Mononuclear cell (primary cell): Measurements from ENCODE around the gene PRELP. TPM values are rescaled to one million over a fixed set of nuclear protein-coding genes. Genes with fewer than 3 reads are reported as not detected.
"Not testable (repeated sequence)": the region's sequence is repeated elsewhere in the genome, so short reads cannot be mapped to it uniquely, and the experiment has no call there.

Source experiments
- H3K27me3 ChIP-seq: 2 replicates; pipeline ENCODE4 v1.6.0; 2011; ENCODE audit warnings: low read length, control low read depth; ENCODE audit not compliant: insufficient read depth
- H3K4me1 ChIP-seq: 2 replicates; pipeline ENCODE4 v1.5.1; 2011; ENCODE audit warnings: mild to moderate bottlenecking, low read length, control low read depth; ENCODE audit not compliant: insufficient read depth
- H3K4me3 ChIP-seq: 2 replicates; pipeline ENCODE4 v1.5.1; 2011; ENCODE audit warnings: mild to moderate bottlenecking, low read length, moderate library complexity
- H3K9me3 ChIP-seq: 2 replicates; pipeline ENCODE4 v1.5.1; 2011; ENCODE audit warnings: low read depth, mild to moderate bottlenecking, control low read depth, low read length
- total RNA-seq: library from RNA; depleted of rRNA; stranded (reverse); fragments of >200 nt; gene quantifications from one replicate; pipeline ENCODE4 v1.2.3, GENCODE V29; 2012

The PRELP gene
- total RNA-seq, 1 donor: not detected

DNA sequence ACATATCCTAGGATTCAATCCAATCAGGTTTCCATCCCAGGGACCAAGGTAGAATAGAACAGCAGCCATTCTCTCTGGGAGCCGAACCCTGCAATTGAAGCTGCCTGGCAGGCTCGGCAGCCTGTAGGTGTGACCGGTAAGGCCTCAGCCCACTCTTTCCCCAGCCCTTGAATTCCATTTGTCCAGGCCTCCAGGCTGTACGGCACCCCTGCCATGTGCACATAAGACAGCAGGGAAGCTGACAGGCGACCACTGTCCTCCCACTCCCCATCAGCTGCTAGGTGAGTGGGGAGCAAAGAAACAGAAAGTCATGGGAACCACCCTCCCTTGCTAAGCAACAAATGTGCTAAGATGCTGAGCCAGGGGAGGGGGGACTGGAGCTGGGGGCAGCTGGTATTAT, 41.3 kb downstream of the PRELP start:
- peaks cover 23% of the 10 kb centered on the region for H3K4me1 ChIP-seq
- no peaks in the 10 kb centered on the region for H3K27me3 ChIP-seq
- no peaks in the 10 kb centered on the region for H3K9me3 ChIP-seq
- H3K4me3 ChIP-seq: no peak overlapping the region

DNA sequence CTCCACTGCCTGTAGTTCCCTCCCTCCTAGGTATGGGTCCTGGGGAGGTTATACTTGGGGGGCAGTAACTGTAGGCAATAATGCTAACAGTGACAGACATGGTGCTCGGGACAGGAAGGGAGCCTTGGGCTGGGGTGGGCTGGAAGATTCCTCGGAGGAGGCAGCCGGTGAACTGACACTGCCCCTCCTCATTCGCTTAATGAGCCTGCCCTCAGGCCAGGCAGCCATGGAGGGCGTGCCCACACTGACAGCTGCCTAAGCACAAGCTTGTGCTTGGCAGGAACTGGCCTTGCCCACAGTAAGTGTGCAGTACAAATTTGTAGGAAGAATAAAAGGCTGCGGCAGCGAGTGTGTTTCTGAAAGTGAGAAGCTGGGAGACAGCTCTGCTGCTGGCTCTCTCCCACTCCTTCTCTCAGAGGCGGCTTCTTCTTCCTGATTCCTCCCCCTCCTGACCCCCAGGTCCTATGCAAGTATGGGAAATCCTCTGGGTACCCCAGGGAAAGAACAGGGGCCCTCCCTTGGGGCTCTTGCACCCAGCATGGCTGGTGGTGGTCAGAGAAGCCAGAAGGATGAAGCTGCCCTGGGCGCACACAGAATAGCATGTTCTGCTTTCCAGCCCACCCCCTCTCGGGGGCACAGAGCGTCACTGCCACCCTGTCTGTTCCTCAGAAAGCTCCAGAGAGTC, 42.0 kb downstream of the PRELP start:
- H3K4me3 ChIP-seq: no peak overlapping the region
- H3K4me1 ChIP-seq: peaks cover 17% of the 10 kb centered on the region
- no peaks in the 10 kb centered on the region for H3K27me3 ChIP-seq
- H3K9me3 ChIP-seq: no peaks in the 10 kb centered on the region

DNA sequence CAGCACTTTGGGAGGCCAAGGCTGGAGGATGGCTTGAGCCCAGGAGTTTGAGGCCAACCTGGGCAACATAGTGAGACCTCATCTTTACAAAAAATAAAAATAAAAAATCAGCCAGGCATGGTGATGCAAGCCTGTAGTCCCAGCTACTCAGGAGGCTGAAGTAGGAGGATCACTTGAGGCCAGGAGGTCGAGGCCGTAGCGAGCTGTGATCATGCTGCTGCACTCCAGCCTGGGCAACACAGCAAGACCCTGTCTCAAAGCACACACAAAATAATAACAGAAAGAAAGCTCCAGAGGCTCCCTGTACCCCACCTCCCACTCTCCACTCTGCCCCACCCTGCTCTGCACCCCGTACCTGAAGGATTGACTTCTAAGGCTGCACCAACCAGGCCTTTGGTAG, 42.5 kb downstream of the PRELP start:
- not testable (repeated sequence) for H3K4me3 ChIP-seq, H3K27me3 ChIP-seq, H3K9me3 ChIP-seq
- peaks cover 11% of the 10 kb centered on the region for H3K4me1 ChIP-seq

DNA sequence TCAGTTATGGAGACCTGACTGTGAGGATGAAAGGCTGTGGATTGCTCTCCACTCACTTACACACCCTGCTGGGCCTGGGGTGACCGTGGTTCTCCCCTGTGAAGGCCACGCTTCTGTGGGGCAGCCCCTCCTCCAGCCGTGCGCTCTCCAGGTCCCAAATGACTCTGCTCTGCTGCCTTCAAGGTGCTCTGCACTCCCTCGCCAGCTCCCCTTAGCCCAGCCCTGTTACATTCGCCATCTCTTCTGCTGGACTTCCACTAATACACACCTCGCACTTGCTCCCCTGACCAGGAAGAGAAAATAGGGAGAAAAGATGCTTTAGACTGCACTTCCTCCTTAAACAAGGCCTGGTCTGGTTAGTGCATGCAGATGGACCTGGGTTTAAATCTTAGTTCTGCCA, 42.9 kb downstream of the PRELP start:
- Histone ChIP-seq H3K27me3 (no peaks in the 10 kb centered on the region), H3K4me3 (no peak overlapping the region), H3K9me3 (no peaks in the 10 kb centered on the region), H3K4me1 (peaks cover 7% of the 10 kb centered on the region)

DNA sequence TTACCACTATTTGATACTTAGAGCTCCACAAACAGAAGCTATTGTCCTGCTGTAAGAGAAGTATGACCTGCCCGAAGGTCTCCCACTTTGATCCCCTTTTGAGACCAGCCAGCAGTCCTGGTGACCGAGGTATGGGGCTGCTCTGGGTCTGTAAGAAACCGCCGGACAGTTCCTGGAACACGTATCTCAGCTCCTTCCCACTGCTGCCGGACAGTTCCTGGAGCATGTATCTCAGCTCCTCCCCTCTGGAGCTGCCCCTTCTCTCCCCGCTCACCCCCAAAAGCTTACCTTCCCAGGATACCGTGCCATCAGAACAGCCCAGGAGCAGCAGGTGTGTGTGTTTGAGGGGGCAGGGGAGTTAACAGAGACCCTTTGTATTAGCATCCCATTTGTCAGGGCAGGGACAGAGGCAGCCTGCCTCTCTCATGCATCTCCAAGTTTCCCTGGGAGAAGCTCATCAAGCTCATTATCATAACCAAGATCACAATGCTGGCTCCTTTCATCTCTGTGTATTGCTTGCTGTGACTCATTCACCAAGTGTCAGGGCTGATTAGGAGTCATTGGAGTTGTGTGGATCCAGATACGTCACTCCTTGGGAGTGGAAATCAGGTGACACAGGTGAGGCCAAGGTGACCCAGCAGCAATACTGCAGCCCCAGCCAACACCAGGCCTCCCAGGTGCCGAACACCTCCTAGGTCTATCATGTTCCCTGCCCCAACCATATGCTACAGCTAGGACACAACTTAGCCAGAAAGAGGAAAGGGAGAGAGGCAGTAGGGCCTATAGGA, 43.6 kb downstream of the PRELP start:
- peaks cover 3% of the 10 kb centered on the region for H3K4me1 ChIP-seq
- H3K4me3 ChIP-seq: no peak overlapping the region
- H3K9me3 ChIP-seq: no peaks in the 10 kb centered on the region
- H3K27me3 ChIP-seq: no peaks in the 10 kb centered on the region

DNA sequence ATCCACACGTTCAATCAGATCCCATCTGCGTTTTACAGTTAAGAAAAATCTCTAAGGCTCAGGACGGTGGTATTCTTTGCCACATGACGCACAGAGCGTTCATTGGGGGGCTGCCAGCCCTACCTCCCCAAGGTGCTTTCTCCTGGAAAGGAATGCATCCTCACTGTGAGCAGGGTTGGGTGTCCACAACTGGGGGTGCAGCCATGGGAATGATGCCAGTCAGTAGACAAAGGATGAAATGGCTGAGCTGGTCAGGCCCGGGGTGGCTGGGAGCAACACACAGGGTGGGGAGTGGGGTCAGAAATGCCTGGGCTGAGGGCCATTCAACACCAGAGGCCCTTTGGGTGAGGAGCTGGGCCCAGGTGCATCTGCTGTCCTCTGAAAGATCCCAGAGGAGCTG, 44.3 kb downstream of the PRELP start:
- no peaks in the 10 kb centered on the region for H3K9me3 ChIP-seq

DNA sequence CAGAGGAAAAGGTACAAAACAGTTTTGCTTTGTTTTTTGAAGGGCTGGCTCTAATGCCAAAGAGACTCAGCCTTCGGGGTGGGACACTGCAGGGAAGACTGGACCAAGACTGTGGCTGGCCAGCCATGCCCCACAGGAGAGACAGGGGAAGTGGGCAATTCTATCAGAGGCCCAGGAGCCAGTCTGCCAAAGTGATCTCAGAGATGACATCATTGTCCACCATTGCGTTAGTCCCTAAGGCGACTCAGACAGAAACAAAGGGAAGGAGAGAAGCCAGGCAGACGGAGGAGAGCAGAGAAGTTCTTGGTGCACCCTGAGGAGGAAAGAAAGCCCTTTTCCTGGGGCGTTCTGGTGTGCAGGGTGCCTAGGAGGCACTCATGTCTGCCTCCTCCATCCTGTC, 44.7 kb downstream of the PRELP start:
- Histone ChIP-seq H3K27me3 (no peaks in the 10 kb centered on the region), H3K4me1 (peaks cover 3% of the 10 kb centered on the region), H3K4me3 (no peak overlapping the region), H3K9me3 (no peaks in the 10 kb centered on the region)

More for the DNA sequence above, 44.3 kb downstream of the PRELP start:
- Histone ChIP-seq H3K27me3 (no peaks in the 10 kb centered on the region), H3K4me1 (peaks cover 3% of the 10 kb centered on the region), H3K4me3 (no peak overlapping the region)

DNA sequence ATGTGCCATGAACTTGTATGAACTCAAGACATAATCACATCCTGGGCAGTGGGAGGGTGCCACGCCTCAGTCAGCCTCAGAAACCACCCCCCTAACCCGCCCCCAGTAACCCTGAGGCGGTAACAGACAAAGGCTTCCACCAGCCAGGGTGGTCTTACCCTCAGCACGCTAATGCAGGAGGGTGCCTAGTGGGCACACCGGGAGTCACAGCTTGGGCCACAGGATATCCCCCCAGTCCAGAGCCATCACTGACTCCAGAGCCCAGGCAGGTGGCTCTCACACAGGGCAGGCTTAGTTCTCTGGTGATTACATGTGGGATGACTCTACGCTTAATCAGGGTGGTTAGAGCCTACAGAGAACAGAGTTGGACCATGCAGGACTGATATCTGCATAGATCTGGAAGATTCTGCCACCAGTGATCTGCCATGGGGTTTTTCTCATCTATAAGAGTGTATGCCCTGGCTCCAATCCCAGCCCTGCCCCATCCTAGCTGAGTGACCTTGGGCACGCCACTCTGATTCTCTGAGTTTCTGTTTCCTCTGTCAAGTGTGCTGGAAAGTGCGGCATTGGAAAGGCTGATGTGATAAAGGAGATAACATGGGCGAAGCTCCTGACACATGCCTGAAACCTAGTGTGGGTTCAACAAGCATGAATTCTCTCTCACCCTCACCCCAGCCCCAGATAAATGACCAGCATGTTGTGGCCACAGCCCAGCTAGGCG, 45.6 kb downstream of the PRELP start:
- no peak overlapping the region for H3K4me3 ChIP-seq
- peaks cover 3% of the 10 kb centered on the region for H3K4me1 ChIP-seq
- H3K27me3 ChIP-seq: no peaks in the 10 kb centered on the region
- no peaks in the 10 kb centered on the region for H3K9me3 ChIP-seq

DNA sequence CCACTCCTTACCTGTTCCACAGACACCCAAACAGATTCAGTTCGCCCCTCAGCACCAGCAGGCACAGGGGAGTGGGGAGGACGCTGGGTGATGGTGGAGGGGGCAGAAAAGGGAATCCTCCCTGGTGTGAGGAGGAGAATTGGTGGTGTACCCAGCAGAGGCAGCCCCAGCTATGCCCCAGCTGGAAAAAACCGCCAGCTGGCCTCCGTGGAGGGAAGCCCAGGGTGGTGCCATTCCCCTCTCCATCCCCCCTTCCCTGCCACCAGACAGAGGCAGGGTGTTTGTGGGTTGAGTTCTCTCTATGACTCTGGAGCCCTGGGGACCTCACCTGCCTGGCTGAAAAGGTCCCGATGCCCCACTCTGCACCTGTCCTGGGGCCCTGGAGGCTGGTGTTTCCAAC, 46.2 kb downstream of the PRELP start:
- H3K9me3 ChIP-seq: no peaks in the 10 kb centered on the region
- no peaks in the 10 kb centered on the region for H3K27me3 ChIP-seq
- no peak overlapping the region for H3K4me3 ChIP-seq
- H3K4me1 ChIP-seq: peaks cover 3% of the 10 kb centered on the region

DNA sequence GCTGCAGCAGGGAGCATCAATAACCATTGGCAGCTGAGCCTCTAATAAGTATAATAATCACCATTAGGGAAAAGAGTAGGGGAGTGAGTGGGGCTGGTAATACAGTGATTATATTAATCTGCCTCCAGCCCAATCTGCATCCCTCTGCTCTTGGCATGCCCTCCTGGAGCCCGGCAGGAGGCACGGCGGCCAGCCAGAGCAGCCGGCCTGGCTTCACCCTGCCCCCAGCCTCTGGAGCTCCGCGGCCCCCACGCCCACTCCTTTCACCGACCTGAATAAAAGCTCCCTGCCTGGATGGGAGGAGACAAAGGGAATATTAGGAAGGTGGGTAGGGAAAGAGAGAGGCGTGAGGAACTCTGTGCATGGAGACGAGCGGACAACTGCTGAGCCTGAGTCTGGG, 46.6 kb downstream of the PRELP start:
- Histone ChIP-seq H3K27me3 (no peaks in the 10 kb centered on the region), H3K4me3 (no peak overlapping the region)

DNA sequence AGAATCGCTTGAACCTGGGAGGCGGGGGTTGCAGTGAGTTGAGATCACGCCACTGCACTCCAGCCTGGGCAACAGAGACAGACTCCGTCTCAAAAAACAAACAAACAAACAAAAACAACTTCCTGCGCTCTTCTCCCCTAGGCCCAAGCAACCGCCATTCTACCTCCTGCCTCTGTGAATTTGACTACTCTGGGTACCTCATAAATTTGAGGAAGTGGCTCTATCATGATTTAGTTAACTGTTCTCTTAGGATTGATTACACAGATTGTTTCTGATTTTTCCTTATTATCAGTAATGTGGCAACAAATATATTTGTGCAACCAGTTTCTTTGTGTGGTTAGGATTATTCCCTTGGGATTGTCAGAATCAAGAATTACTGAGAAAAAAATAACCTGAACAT, 48.1 kb downstream of the PRELP start:
- Histone ChIP-seq H3K9me3 (no peaks in the 10 kb centered on the region), H3K27me3 (no peaks in the 10 kb centered on the region), H3K4me1 (peaks cover 5% of the 10 kb centered on the region), H3K4me3 (no peak overlapping the region)

More for the DNA sequence above, 46.6 kb downstream of the PRELP start:
- peaks cover 3% of the 10 kb centered on the region for H3K4me1 ChIP-seq
- no peaks in the 10 kb centered on the region for H3K9me3 ChIP-seq

DNA sequence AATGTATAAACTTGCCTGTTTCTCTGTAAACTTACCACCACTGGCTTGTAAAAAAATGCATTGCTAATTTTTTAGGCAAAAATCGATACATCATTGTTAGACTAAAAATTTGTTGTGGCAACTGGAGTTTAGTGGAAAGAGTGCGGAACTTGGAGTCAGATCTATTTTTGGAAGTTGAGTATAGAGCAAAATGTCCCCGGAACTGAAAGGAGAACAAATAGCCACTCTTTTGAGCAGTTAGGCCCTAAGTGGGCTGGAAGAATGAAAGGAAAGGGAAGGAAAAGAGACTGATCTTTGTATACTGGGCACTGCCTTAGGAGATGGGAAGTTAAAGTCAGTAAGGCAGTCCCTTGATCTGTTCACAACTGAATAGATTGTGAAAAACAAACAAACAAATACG, 48.5 kb downstream of the PRELP start:
- Histone ChIP-seq H3K4me1 (peaks cover 9% of the 10 kb centered on the region), H3K4me3 (no peak overlapping the region), H3K9me3 (no peaks in the 10 kb centered on the region), H3K27me3 (no peaks in the 10 kb centered on the region)

DNA sequence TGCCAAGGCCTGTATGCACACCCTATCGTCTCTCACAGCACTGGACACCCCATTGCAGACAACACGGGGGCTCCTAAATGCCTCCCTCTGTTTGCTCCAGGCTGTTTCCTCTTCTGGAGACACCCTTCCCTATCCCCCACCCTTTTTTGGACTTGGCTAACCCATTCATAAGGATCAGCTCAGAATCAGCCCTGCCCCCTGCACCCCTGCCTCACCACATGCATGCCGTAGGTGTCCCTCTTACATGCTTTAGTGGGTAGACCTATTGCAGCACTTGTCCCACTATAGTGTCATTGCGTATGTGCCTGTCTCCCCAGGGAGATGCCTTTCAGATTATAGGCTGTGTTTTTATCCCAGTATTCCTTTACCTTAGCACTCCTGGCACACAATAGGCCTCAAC, 49.2 kb downstream of the PRELP start:
- H3K4me1 ChIP-seq: peaks cover 9% of the 10 kb centered on the region
- H3K4me3 ChIP-seq: no peak overlapping the region
- no peaks in the 10 kb centered on the region for H3K9me3 ChIP-seq
- H3K27me3 ChIP-seq: no peaks in the 10 kb centered on the region

DNA sequence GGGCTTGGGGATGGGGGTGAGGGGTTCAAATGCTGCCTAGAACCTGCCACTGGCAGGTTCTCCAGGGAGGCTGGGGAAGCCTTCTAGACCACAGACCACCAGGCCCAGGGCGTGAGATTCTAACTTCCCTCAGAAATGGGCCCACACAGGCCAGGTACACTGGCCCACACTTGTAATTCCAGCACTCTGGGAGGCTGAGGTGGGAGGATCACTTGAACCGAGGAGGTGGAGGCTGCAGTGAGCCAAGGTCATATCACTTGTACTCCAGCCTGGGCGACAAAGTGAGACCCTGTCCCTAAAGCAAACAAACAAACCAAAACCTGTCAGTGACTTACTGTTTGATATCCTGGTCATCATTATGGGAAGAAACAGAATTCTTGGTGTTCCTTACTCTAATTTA, 50.1 kb downstream of the PRELP start:
- Histone ChIP-seq H3K4me3 (no peak overlapping the region), H3K4me1 (peaks cover 6% of the 10 kb centered on the region), H3K9me3 (no peaks in the 10 kb centered on the region), H3K27me3 (no peaks in the 10 kb centered on the region)

DNA sequence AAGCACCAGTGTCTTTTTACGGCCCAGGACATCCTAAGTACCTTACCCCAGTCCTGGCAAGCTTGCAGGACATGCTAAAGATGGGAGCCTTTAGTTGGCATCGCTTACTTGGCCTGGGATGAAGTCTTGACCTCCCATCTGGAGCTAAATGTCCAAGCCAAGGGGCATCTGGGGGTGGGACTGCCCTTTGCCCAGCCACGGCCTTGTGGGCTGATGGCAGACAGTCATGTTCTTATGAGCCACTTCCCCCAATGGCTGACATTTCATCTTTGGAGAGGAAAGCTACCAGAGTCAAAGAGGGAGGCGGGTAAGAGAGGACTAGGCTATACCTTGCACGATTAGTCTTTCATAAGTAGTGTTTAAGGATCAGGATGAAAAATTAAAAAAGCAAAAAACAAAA, 50.5 kb downstream of the PRELP start:
- Histone ChIP-seq H3K4me1 (peaks cover 6% of the 10 kb centered on the region), H3K9me3 (no peaks in the 10 kb centered on the region), H3K4me3 (no peak overlapping the region), H3K27me3 (no peaks in the 10 kb centered on the region)
